Liver (tissue), 3 donors: ENCODE results near the gene SMIM21.

Experiments used
- CTCF ChIP-seq: fragments of 150-350 bp; IDR thresholded peaks from 2 replicates; pipeline ENCODE4 v1.5.1; 2017; ENCODE audit warnings: improper control_type of control experiment, low read depth, low read length; ENCODE audit not compliant: missing input control
- GABPA ChIP-seq, 2 donors: IDR thresholded peaks in 1 of 2; conservative IDR thresholded peaks in 1 of 2; 2 replicates each; pipeline ENCODE4 v1.6.1; 2016; ENCODE audit warnings: antibody characterized with exemption in 2 of 2, mild to moderate bottlenecking in 1 of 2, moderate library complexity in 1 of 2
- RAD21 ChIP-seq, 2 donors: IDR thresholded peaks; 2 replicates each; pipeline ENCODE4 v1.6.1; 2016; ENCODE audit warnings: antibody characterized with exemption in 2 of 2, mild to moderate bottlenecking in 2 of 2
- REST ChIP-seq: IDR thresholded peaks from 2 replicates; pipeline ENCODE4 v1.6.1; 2016; ENCODE audit warnings: antibody characterized with exemption, mild to moderate bottlenecking
- SP1 ChIP-seq: IDR thresholded peaks from 2 replicates; pipeline ENCODE4 v1.6.1; 2018; ENCODE audit warnings: antibody characterized with exemption, mild to moderate bottlenecking
- YY1 ChIP-seq: IDR thresholded peaks from 2 replicates; pipeline ENCODE4 v1.6.1; 2016; ENCODE audit warnings: antibody characterized with exemption, mild to moderate bottlenecking
- donor health status: healthy.
- donor health status: healthy.

- TF ChIP-seq CTCF = no peak
- TF ChIP-seq YY1 = no peak
- no peak for TF ChIP-seq REST
- TF ChIP-seq SP1 = no peak
- TF ChIP-seq GABPA (IDR thresholded peaks at IDR 0.05 in 1 of 2, conservative IDR thresholded peaks at IDR 0.05 in 1 of 2) = no peak
- TF ChIP-seq RAD21 (IDR thresholded peaks at IDR 0.05) = no peak
These were observed 20.7 kb downstream of the SMIM21 start for GRCh38 chr18:75406491-75407445.
